ENCODE measurements around the gene SCFD2. TPM values are rescaled to one million over a fixed set of nuclear protein-coding genes. Genes with fewer than 3 reads are reported as not detected.
"Not testable (repeated sequence)": the region's sequence is repeated elsewhere in the genome, so short reads cannot be mapped to it uniquely, and the experiment has no call there.

The SCFD2 gene
- total RNA-seq, 2 experiments from 2014 or later: 18.8 to 19.9 TPM

DNA sequence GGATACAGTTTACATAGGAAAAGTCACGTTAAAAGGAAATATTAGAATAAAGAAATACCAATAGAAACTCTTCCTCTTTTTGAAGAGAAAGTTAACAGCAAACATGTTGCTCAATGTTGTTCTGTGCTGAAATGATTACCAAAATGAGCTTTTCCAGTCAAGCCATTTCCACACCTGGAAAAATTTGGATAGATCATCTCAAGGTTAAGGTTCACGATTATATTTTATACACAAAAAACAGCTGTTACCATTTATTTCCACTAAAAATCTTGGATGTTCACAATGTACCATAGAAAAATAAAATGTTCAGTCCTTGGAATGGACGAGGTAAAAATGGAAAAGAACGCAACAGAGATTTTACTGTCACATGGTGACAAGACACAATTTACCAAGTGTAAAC is 218.7 kb downstream of the SCFD2 start:
- POLR2A ChIA-PET: no interaction called here
- Mint-ChIP-seq H3K9me3 (no peaks in the 10 kb centered on the region), H3K27ac (no peak overlapping the region), H3K4me1 (ENCODE audit: low read depth) (peaks cover 5% of the 10 kb centered on the region), H3K36me3 (peaks cover 21% of the 10 kb centered on the region), H3K4me3 (no peak overlapping the region), H3K27me3 (no peaks in the 10 kb centered on the region)
- intact Hi-C loops (cut with micrococcal nuclease): no loop called here
- CTCF ChIA-PET: interaction anchor here (0.7 kb wide), 1 partner anchor 11 kb away, joined by 3 read pairs; no protein-coding TSS in a partner anchor
- DNase-seq: no peak

DNA sequence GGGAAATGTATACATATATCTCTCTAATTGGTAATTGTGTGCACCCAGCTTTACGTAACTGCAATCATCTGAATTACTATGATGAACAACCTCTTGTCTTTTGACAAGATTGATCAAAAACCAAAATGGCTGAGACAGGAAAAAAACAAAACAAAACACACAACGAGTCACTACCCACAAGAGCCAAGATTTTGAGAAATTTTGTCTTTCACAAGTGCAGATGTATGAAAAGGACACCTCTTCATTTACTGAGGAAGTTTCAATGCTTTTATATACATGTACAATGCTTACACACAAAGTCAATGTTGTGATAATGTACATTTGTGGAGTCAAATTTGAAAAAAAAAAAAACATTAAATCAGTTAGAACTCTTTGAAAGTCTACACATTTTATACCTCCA is 224.6 kb downstream of the SCFD2 start:
- H3K27me3 Mint-ChIP-seq: no peaks in the 10 kb centered on the region
- intact Hi-C loops (cut with micrococcal nuclease): no loop called here
- peaks cover 26% of the 10 kb centered on the region for H3K4me1 Mint-ChIP-seq (ENCODE audit: low read depth)
- no peak overlapping the region for H3K4me3 Mint-ChIP-seq
- no peaks in the 10 kb centered on the region for H3K9me3 Mint-ChIP-seq
- no peak for DNase-seq
- CTCF ChIA-PET: no interaction called here
- peaks cover 31% of the 10 kb centered on the region for H3K36me3 Mint-ChIP-seq
- POLR2A ChIA-PET: no interaction called here
- no peak overlapping the region for H3K27ac Mint-ChIP-seq

DNA sequence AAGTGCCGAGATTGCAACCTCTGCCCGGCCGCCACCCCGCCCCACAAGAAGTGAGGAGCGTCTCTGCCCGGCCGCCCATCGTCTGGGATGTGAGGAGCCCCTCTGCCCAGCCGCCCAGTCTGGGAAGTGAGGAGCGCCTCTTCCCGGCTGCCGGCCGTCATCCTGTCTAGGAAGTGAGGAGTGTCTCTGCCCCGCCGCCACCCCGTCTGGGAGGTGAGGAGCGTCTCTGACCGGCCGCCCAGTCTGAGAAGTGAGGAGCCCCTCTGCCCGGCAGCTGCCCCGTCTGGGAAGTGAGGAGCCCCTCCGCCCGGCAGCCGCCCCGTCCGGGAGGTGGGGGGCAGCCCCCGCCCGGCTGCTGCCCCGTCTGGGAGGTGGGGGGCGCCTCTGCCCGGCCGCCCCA is 226.6 kb downstream of the SCFD2 start:
- POLR2A ChIA-PET, CTCF ChIA-PET, H3K27me3 Mint-ChIP-seq, H3K9me3 Mint-ChIP-seq, H3K4me3 Mint-ChIP-seq, DNase-seq, H3K27ac Mint-ChIP-seq: not testable (repeated sequence)
- peaks cover 20% of the 10 kb centered on the region for H3K36me3 Mint-ChIP-seq
- intact Hi-C loops (cut with micrococcal nuclease): loop anchor here (10.0 kb wide), 3 partner anchors 124 to 494 kb away; partner anchors contain the start of gene SCFD2
- H3K4me1 Mint-ChIP-seq (ENCODE audit: low read depth): peaks cover 26% of the 10 kb centered on the region

DNA sequence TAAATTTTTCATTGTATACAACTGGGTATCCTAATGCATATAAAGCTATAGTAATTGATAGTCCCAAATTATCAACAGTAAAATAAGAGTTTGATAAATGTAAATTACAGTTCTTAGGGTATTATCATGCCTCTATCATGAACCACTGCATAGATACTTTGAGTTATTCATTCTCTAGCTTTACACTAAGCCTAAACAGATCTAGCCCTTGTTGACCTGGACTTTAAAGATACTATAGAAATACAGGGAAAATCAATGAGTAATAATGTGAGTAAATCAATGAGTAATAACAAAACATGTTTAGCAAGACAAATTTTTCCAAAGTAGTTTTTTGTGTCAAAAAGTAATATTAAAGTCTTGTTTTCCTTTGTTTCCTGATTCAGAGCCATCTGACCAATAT is 228.4 kb downstream of the SCFD2 start:
- Mint-ChIP-seq H3K4me1 (ENCODE audit: low read depth) (peaks cover 25% of the 10 kb centered on the region), H3K4me3 (no peak overlapping the region), H3K27ac (no peak overlapping the region), H3K27me3 (no peaks in the 10 kb centered on the region), H3K9me3 (peaks cover 3% of the 10 kb centered on the region), H3K36me3 (peaks cover 24% of the 10 kb centered on the region)
- no peak for DNase-seq
- intact Hi-C loops (cut with micrococcal nuclease): loop anchor here (1.0 to 10.0 kb wide), 4 partner anchors 36 to 493 kb away; partner anchors contain the start of gene SCFD2
- CTCF ChIA-PET: no interaction called here
- POLR2A ChIA-PET: no interaction called here

DNA sequence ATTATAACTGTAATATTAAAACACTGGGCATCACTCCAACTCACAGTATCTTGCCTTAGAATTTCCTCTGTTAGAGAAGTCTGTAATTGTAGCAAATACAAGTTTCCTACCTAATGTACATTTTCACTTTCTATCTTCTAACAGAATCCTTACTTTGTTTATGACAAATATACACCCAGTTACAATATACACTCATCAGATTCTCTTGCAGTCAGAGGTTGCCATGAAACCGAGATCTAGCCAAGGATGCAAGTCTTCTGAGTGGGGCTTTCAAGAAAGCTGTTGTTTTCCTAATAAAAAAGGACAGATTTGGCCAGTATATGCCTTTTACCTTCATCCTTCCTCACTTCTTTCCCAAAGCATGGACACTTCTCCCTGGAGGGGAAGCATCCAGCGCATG is 228.9 kb downstream of the SCFD2 start:
- H3K27ac Mint-ChIP-seq: no peak overlapping the region
- POLR2A ChIA-PET: no interaction called here
- H3K4me1 Mint-ChIP-seq (ENCODE audit: low read depth): peaks cover 29% of the 10 kb centered on the region
- H3K4me3 Mint-ChIP-seq: no peak overlapping the region
- H3K27me3 Mint-ChIP-seq: no peaks in the 10 kb centered on the region
- peaks cover 20% of the 10 kb centered on the region for H3K36me3 Mint-ChIP-seq
- CTCF ChIA-PET: no interaction called here
- DNase-seq: no peak
- intact Hi-C loops (cut with micrococcal nuclease): loop anchor here (1.0 to 10.0 kb wide), 4 partner anchors 36 to 492 kb away; partner anchors contain the start of gene SCFD2
- H3K9me3 Mint-ChIP-seq: peaks cover 3% of the 10 kb centered on the region

DNA sequence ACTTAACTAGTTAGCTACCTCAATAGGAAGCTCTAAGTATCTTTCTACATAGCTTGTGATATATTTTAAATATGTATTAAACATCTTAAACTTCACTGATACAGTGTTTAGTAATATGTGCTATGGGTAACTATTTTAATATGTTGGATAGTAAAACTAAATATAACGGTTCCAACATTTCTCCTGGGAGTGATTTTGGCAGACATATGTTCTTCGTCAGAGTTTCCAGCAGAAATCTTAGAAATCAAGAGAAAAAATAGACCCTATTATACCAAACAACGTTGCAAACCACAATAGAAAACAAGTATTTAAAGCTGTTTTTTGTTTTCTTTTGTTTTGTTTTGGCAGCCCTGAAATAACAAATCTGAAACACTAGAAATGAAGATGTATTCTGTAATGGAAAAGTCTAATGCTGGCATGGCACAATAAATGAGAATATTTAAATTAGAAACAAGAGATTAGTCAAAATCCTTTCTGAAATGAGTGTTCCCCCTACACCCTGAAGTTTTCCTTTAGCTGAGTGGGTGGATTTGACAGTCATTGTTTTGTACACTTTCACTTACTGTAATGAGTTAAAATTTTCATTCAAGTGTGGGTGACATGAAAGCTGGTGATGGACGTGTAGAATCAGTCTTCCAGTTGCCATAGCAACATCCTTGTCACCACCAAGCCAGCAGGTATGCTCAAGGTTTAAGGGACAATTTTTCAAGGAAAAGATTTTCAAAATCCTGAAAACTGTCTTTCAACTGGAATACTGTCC is 233.5 kb downstream of the SCFD2 start:
- Mint-ChIP-seq H3K27me3 (no peaks in the 10 kb centered on the region), H3K9me3 (peaks cover 3% of the 10 kb centered on the region), H3K4me3 (no peak overlapping the region), H3K4me1 (ENCODE audit: low read depth) (peaks cover 27% of the 10 kb centered on the region), H3K27ac (peak overlapping the region; percentile 38), H3K36me3 (peaks cover 19% of the 10 kb centered on the region)
- ChIA-PET POLR2A (interaction anchor here (0.6 to 0.9 kb wide), 3 partner anchors 16 to 981 kb away, joined by 3 to 5 read pairs (median 4); no protein-coding TSS in a partner anchor), CTCF (interaction anchor here (0.6 kb wide), 1 partner anchor 30 kb away, joined by 3 read pairs; no protein-coding TSS in a partner anchor)
- intact Hi-C loops (cut with micrococcal nuclease): loop anchor here (1.0 to 10.0 kb wide), 10 partner anchors 19 to 931 kb away; partner anchors contain the start of gene SCFD2
- DNase-seq: peak; percentile 26

DNA sequence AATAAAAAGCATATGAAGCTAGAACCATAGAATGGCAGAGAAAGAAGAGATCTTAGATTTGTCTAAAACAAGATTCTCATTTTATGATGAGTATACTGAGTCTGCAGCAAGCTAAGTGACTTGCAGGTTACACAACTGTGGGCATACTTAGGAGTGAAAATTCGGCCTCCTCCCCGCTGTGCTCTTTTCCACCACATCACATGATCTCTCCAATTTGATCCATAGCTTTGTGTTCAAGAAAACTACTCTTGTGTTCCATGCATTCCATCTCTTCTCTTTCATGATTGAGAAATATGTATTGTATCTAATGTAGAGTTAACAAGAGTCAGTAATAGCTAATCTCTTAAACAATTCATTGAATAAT is 234.3 kb downstream of the SCFD2 start:
- intact Hi-C loops (cut with micrococcal nuclease): loop anchor here (10.0 kb wide), 3 partner anchors 117 to 487 kb away; partner anchors contain the start of gene SCFD2
- CTCF ChIA-PET: interaction anchor here (0.5 to 0.6 kb wide), 2 partner anchors 31 to 476 kb away, joined by 3 read pairs; no protein-coding TSS in a partner anchor
- Mint-ChIP-seq H3K36me3 (peaks cover 21% of the 10 kb centered on the region), H3K27me3 (no peaks in the 10 kb centered on the region), H3K4me1 (ENCODE audit: low read depth) (peaks cover 23% of the 10 kb centered on the region), H3K9me3 (peaks cover 3% of the 10 kb centered on the region), H3K4me3 (no peak overlapping the region), H3K27ac (no peak overlapping the region)
- POLR2A ChIA-PET: interaction anchor here (0.6 kb wide), 1 partner anchor 18 kb away, joined by 4 read pairs; no protein-coding TSS in a partner anchor
- DNase-seq: no peak

DNA sequence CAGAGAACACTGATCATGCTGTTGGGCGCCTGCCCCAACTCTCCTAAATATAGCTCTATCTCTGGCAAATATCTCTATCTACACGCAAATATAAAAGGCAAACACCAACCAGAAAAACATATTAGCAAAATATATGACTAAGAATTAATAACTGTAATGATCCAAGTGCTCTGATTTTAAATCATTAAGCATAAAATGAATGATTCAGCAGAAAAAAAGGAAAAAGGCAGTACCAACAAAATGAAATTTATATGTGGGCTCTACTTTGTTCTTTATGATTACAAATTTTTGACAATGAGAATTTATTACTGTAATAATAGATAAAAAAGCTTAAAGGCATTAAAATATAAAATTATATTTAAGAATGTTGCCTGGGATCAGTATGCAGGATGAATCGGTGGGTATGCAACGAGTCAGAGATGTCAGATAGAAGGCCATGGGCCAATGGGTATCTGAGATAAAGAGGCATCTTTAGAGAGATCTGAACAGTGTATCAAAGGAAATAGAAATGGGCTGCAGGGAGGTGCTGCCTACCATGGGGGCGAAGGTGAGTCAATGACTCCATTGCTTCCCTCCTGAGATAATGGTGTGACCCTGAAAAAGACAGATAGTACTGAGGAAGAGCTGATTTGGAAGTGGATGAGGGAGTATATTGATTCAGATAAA is 234.8 kb downstream of the SCFD2 start:
- Mint-ChIP-seq H3K4me1 (ENCODE audit: low read depth) (peaks cover 23% of the 10 kb centered on the region), H3K27ac (peak overlapping the region; percentile 4), H3K4me3 (no peak overlapping the region), H3K36me3 (peaks cover 21% of the 10 kb centered on the region), H3K9me3 (peaks cover 3% of the 10 kb centered on the region), H3K27me3 (no peaks in the 10 kb centered on the region)
- POLR2A ChIA-PET: no interaction called here
- CTCF ChIA-PET: interaction anchor here (0.5 kb wide), 1 partner anchor 475 kb away, joined by 3 read pairs; no protein-coding TSS in a partner anchor
- intact Hi-C loops (cut with micrococcal nuclease): loop anchor here (10.0 kb wide), 3 partner anchors 116 to 486 kb away; partner anchors contain the start of gene SCFD2
- no peak for DNase-seq

DNA sequence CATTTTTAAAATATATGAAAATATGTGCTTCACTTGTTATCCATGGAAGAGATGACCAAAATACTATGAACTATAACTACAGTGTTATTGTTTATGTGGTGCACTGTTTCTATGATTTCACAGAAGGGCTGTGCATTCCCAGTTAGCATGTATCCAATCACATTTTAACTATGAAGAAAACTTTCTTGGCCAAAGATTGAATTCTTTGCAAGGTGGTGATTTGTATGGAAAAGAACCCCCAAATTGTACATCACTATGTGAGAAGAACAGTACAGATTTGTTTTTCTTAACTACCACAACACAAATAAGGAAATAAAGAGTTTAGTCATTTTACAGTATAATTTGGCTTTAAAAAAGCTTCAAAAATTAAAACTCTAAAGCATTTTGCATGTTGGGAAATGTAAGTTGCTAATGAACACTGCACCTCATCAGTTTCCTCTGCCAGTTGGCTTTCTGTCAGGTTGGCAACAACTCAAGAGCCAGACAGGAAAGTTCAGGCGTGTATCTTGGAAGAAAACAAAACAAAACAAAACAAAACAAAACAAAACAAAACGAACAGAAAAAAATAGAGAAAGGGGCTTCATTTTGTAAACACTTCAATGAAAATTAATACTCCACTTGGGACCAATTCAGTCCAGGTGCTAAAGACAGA is 237.0 kb downstream of the SCFD2 start:
- ChIA-PET POLR2A (no interaction called here), CTCF (no interaction called here)
- no peaks in the 10 kb centered on the region for H3K27me3 Mint-ChIP-seq
- H3K4me1 Mint-ChIP-seq (ENCODE audit: low read depth): peaks cover 23% of the 10 kb centered on the region
- intact Hi-C loops (cut with micrococcal nuclease): no loop called here
- no peak for DNase-seq
- no peak overlapping the region for H3K4me3 Mint-ChIP-seq
- H3K27ac Mint-ChIP-seq: no peak overlapping the region
- peaks cover 3% of the 10 kb centered on the region for H3K9me3 Mint-ChIP-seq
- peaks cover 18% of the 10 kb centered on the region for H3K36me3 Mint-ChIP-seq

DNA sequence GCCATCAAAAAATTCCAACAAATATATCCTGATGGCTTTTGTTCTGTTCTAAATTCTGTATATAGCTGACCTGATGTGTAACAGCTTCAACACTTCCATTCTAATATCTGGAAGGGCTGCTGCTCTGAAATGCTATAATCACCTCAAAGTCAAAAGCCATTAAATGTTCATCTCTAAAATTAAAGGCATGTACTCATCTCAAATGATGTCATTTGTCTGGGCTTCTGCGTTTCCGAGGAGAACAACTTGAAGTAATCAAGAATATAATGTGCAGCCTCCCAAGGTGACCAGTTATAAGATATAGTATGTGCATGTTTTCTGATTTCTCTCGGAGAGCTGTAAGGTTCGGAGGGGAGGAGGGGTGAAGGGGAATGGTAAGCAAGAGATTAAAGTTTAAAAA is 237.6 kb downstream of the SCFD2 start:
- intact Hi-C loops (cut with micrococcal nuclease): no loop called here
- no peaks in the 10 kb centered on the region for H3K27me3 Mint-ChIP-seq
- DNase-seq: no peak
- CTCF ChIA-PET: no interaction called here
- H3K9me3 Mint-ChIP-seq: peaks cover 3% of the 10 kb centered on the region
- peaks cover 16% of the 10 kb centered on the region for H3K36me3 Mint-ChIP-seq
- H3K4me1 Mint-ChIP-seq (ENCODE audit: low read depth): peaks cover 23% of the 10 kb centered on the region
- H3K27ac Mint-ChIP-seq: no peak overlapping the region
- no peak overlapping the region for H3K4me3 Mint-ChIP-seq
- POLR2A ChIA-PET: no interaction called here

DNA sequence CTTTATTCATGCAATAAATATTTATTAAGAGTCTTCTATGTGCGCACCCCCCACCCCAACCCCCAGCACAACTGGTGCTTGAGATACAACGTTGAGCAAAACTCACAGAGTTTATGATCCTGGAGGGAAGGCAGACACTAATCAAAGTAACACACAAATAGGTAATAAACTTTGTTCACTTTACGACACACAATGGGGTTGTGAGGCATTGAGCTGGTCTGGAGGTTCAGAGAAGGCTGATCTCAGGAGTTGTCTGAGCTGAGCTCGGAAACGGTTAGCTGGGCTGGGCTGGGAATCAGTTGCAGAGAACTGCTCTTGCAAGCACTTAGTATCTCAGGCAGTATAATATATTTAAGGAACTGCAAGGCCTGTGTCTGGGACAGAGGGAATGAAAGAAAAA is 238.5 kb downstream of the SCFD2 start:
- Mint-ChIP-seq H3K27me3 (no peaks in the 10 kb centered on the region), H3K9me3 (no peaks in the 10 kb centered on the region), H3K4me3 (no peak overlapping the region), H3K4me1 (ENCODE audit: low read depth) (peaks cover 17% of the 10 kb centered on the region), H3K36me3 (peaks cover 11% of the 10 kb centered on the region), H3K27ac (no peak overlapping the region)
- CTCF ChIA-PET: no interaction called here
- intact Hi-C loops (cut with micrococcal nuclease): no loop called here
- POLR2A ChIA-PET: interaction anchor here (0.6 kb wide), 1 partner anchor 296 kb away, joined by 4 read pairs; no protein-coding TSS in a partner anchor
- DNase-seq: no peak

DNA sequence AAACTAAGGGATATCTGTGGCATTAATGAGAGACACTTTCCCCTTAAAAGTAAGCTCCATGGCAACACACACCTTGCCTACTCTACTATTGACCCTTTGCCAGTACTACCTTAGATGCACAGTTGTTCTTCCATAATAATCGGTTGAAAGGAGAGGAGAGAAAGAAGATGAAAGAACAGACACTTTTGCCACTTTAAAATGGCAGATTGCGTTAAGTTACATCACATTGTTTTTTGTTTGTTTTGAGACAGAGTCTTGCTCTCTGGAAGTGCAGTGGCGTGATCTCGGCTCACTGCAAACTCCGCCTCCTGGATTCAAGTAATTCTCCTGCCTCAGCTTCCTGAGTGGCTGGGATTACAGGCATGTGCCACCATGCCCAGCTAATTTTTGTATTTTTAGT is 239.8 kb downstream of the SCFD2 start:
- ChIA-PET POLR2A (no interaction called here), CTCF (no interaction called here)
- Mint-ChIP-seq H3K4me1 (ENCODE audit: low read depth) (peaks cover 7% of the 10 kb centered on the region), H3K27ac (no peak overlapping the region), H3K4me3 (no peak overlapping the region), H3K36me3 (peaks cover 9% of the 10 kb centered on the region), H3K9me3 (no peaks in the 10 kb centered on the region), H3K27me3 (no peaks in the 10 kb centered on the region)
- intact Hi-C loops (cut with micrococcal nuclease): no loop called here
- no peak for DNase-seq
